NAMALWA (cell line): ENCODE results near the gene PGA4.

Source experiments
- DNase-seq: peaks from one replicate; pipeline ENCODE4 v3.0.0-alpha.2; 2015; ENCODE audit warnings: low spot score

Gene PGA4

DNA sequence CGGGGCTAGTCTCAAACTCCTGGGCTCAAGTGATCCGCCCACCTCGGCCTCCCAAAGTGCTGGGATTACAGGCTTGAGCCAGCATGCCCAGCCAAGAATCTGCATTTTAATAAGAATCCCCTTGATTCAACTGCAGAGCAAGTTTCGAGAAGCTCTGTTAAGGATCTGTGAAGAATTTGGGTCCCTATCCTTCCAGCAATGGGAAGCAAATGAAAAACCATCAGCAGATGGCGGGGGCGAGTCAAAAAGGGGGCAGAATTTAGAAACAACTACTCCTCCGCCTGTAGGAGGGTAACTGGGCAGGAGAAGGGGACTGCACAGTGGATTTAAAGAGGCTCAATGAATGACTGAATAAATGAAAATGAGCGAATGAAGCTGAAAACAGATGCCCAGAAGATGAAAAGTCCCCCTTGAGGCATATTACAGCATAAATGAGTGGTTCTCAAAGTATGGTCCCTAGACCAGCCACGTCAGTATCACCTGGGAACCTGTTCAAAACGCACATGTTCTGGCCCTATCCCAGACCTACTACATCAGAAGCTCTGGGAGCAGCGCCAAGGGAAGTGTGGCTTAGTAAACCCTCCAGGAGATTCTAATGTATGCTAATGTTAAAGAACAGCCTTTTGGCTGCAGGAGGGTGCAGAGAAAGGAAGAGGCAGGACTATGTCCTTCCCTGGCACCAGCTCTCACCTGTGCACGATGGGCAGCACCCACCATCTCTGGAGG lies 58.0 kb downstream of the PGA4 start:
- DNase-seq, result peak; percentile 16

DNA sequence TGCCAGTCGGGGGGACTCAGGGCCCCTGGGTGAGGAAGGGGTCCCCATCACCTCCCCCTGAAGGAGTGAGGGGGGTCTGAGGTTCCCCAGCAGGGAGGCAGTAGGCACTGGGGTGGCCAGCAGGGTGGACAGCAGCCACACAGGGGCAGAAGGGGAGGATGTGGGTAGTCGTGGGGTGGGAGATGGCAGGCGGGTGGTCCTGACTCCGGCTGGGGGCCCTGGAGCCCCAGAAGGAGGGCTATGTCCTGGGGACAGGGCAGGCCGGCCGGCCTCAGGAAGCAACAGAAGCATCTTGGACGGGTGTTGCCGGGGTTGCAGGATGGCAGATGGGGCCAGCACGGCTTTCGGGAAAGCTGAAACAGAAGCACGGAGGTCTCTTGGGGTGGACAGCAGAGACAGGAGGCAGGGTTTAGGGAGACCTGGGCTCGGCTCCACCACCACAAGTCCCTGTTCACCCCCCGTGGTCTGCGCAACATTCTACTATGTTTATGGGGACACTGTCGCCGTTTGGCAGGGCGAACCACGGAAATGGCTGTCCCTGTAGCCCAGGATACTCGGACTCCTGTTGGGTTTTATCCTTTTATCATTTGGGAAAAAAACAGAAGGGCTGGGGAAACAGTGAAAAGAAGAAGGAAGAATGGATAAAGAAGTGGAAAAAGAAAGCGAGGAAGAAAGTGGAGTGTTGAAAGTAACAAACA lies 58.9 kb downstream of the PGA4 start:
- DNase-seq, result no peak
